GM18867 (cell line): Measurements from ENCODE around the gene SCRT2.
"Not testable (repeated sequence)": the region's sequence is repeated elsewhere in the genome, so short reads cannot be mapped to it uniquely, and the experiment has no call there.

Experiments
- ATAC-seq: cut with Tn5 transposase; IDR thresholded peaks from one replicate; pipeline ENCODE4 v1.9.1; 2021; ENCODE audit warnings: mild to moderate bottlenecking, moderate library complexity; ENCODE audit not compliant: unreplicated experiment

The SCRT2 gene

GRCh38 chr20:653590-654416, 21.8 kb downstream of the SCRT2 start:
- no peak for ATAC-seq

GRCh38 chr20:653110-653589, 22.5 kb downstream of the SCRT2 start, which contains the start of gene SRXN1:
Gene SRXN1 (minus strand): TSS chr20:653200. CDS start chr20:653185, 15 bp downstream.
- ATAC-seq = peak; percentile 86

- peak; percentile 31 for ATAC-seq
Measured at GRCh38 chr20:652615-653109, 22.9 kb downstream of the SCRT2 start.

GRCh38 chr20:651713-652614, 23.6 kb downstream of the SCRT2 start:
- ATAC-seq = no peak

- no peak for ATAC-seq
Measured at GRCh38 chr20:650954-651353, 24.6 kb downstream of the SCRT2 start.

- ATAC-seq = no peak
Measured at GRCh38 chr20:650281-650680, 25.3 kb downstream of the SCRT2 start.

GRCh38 chr20:647479-648019, 28.1 kb downstream of the SCRT2 start:
- ATAC-seq = no peak

- no peak for ATAC-seq
Measured at GRCh38 chr20:646868-647233, 28.8 kb downstream of the SCRT2 start.

GRCh38 chr20:646107-646867, 29.3 kb downstream of the SCRT2 start:
- ATAC-seq = no peak

- peak; percentile 72 for ATAC-seq
Measured at GRCh38 chr20:645318-646106, 30.1 kb downstream of the SCRT2 start.

- no peak for ATAC-seq
Measured at GRCh38 chr20:644692-645317, 30.8 kb downstream of the SCRT2 start.

GRCh38 chr20:642398-643174, 33.0 kb downstream of the SCRT2 start:
- no peak for ATAC-seq

- ATAC-seq = not testable (repeated sequence)
Measured at GRCh38 chr20:642013-642397, 33.6 kb downstream of the SCRT2 start.

- ATAC-seq = no peak
Measured at GRCh38 chr20:641516-641875, 34.1 kb downstream of the SCRT2 start.

GRCh38 chr20:640674-641515, 34.7 kb downstream of the SCRT2 start:
- no peak for ATAC-seq

GRCh38 chr20:638579-638978, 37.0 kb downstream of the SCRT2 start:
- no peak for ATAC-seq

GRCh38 chr20:637559-637958, 38.0 kb downstream of the SCRT2 start:
- no peak for ATAC-seq

- no peak for ATAC-seq
Measured at GRCh38 chr20:635893-636338, 39.7 kb downstream of the SCRT2 start.
